Neural cell (in vitro differentiated cells): ENCODE measurements around the gene FNDC10. TPM values are rescaled to one million over a fixed set of nuclear protein-coding genes. Genes with fewer than 3 reads are reported as not detected.
"Not testable (repeated sequence)": the region's sequence is repeated elsewhere in the genome, so short reads cannot be mapped to it uniquely, and the experiment has no call there.

Experiments
- H2AFZ ChIP-seq: fragments of 200-600, 300-800 bp; sonication (generic), shearing (Covaris generic); 2 replicates; pipeline ENCODE4 v1.6.0; 2014; ENCODE audit warnings: low read depth, mild to moderate bottlenecking, antibody characterized with exemption, low read length, moderate library complexity
- H3F3A ChIP-seq: fragments of 200-600 bp; shearing (Covaris generic); 2 replicates; pipeline ENCODE4 v1.6.1; 2016; ENCODE audit warnings: mild to moderate bottlenecking, moderate library complexity, mixed read lengths, antibody characterized with exemption, low read length; ENCODE audit not compliant: insufficient read depth, poor library complexity, severe bottlenecking
- H3K27ac ChIP-seq: fragments of 200-600, 300-800 bp; sonication (generic), shearing (Covaris generic); 2 replicates; pipeline ENCODE4 v1.5.1; 2014; ENCODE audit warnings: mild to moderate bottlenecking, low read length, moderate library complexity
- H3K27me3 ChIP-seq: fragments of 300-800, 200-600 bp; sonication (generic), shearing (Covaris generic); 2 replicates; pipeline ENCODE4 v1.6.0; 2014; ENCODE audit warnings: mild to moderate bottlenecking, low read depth, low read length, moderate library complexity; ENCODE audit not compliant: insufficient read depth
- H3K36me3 ChIP-seq: fragments of 300-800, 200-600 bp; sonication (generic), shearing (Covaris generic); 2 replicates; pipeline ENCODE4 v1.5.1; 2014; ENCODE audit warnings: mild to moderate bottlenecking, antibody characterized with exemption, low read length, moderate library complexity; ENCODE audit not compliant: insufficient read depth
- H3K4me2 ChIP-seq: fragments of 300-800, 200-600 bp; sonication (generic), shearing (Covaris generic); 2 replicates; pipeline ENCODE4 v1.6.0; 2014; ENCODE audit warnings: mild to moderate bottlenecking, low read length
- H3K4me3 ChIP-seq: fragments of 300-800, 200-600 bp; sonication (generic), shearing (Covaris generic); 2 replicates; pipeline ENCODE4 v1.5.1; 2014; ENCODE audit warnings: mild to moderate bottlenecking, low read length, moderate library complexity
- H3K79me2 ChIP-seq: fragments of 200-600 bp; shearing (Covaris generic); replicated peaks from 2 replicates; pipeline ENCODE4 v1.6.0; 2014; ENCODE audit warnings: mild to moderate bottlenecking, low read length, moderate library complexity; ENCODE audit not compliant: insufficient read depth
- H3K9ac ChIP-seq: fragments of 300-800, 200-600 bp; sonication (generic), shearing (Covaris generic); 2 replicates; pipeline ENCODE4 v1.6.1; 2016; ENCODE audit warnings: mild to moderate bottlenecking, low read length, mixed read lengths
- H3K9me2 ChIP-seq: fragments of 200-600 bp; shearing (Covaris generic); 2 replicates; pipeline ENCODE4 v1.6.1; 2016; ENCODE audit warnings: mild to moderate bottlenecking, low read length, mixed read lengths; ENCODE audit not compliant: insufficient read depth
- H3K9me3 ChIP-seq: fragments of 200-600, 300-800 bp; sonication (generic), shearing (Covaris generic); 2 replicates; pipeline ENCODE4 v1.6.1; 2016; ENCODE audit warnings: mild to moderate bottlenecking, mixed run types, low read length, moderate library complexity, mixed read lengths
- H4K20me1 ChIP-seq: fragments of 200-600 bp; shearing (Covaris generic); 2 replicates; pipeline ENCODE4 v1.6.1; 2016; ENCODE audit warnings: mild to moderate bottlenecking, mixed run types; ENCODE audit not compliant: insufficient read depth
- MXI1 ChIP-seq: fragments of 450-650 bp; conservative IDR thresholded peaks from 2 replicates; pipeline ENCODE4 v1.6.1; 2014; ENCODE audit warnings: antibody characterized with exemption, mild to moderate bottlenecking; ENCODE audit not compliant: poor library complexity, severe bottlenecking
- POLR2AphosphoS5 ChIP-seq: IDR thresholded peaks from 2 replicates; pipeline ENCODE4 v1.6.1; 2012
- RAD21 ChIP-seq: fragments of 450-650 bp; conservative IDR thresholded peaks from 2 replicates; pipeline ENCODE4 v1.6.1; 2014; ENCODE audit warnings: antibody characterized with exemption, mild to moderate bottlenecking, moderate library complexity
- polyA minus RNA-seq: library from RNA; depleted of rRNA, polyadenylated mRNA; stranded (reverse); fragments of >200 nt; gene quantifications from 2 replicates; pipeline ENCODE4 v1.2.3, GENCODE V29; 2014
- polyA plus RNA-seq: library from polyadenylated mRNA; depleted of rRNA; stranded (reverse); fragments of >200 nt; gene quantifications from 2 replicates; pipeline ENCODE4 v1.2.3, GENCODE V29; 2014

FNDC10 gene
- polyA plus RNA-seq (4.5 and 6.2 TPM in 2 replicates), polyA minus RNA-seq (6.3 and 8.0 TPM in 2 replicates)

GRCh38 chr1:1599935-1600860, at the start of gene FNDC10:
Gene FNDC10 (minus strand): TSS chr1:1600135. CDS start chr1:1600015, 120 bp downstream.
- no peaks in the 10 kb centered on the region for H4K20me1 ChIP-seq
- H3F3A ChIP-seq: no peaks in the 10 kb centered on the region
- H3K36me3 ChIP-seq: no peaks in the 10 kb centered on the region
- TF ChIP-seq POLR2AphosphoS5: peak; percentile 1
- TF ChIP-seq MXI1: no peak
- TF ChIP-seq RAD21: no peak
- peak within 1 kb of the TSS; percentile 60 for H2AFZ ChIP-seq
- no peak within 1 kb of the TSS for H3K27ac ChIP-seq
- peak within 1 kb of the TSS; percentile 82 for H3K4me2 ChIP-seq
- peak within 1 kb of the TSS; percentile 90 for H3K4me3 ChIP-seq
- H3K79me2 ChIP-seq: no peaks in the 10 kb centered on the region
- H3K27me3 ChIP-seq: peaks cover 12% of the 10 kb centered on the region
- H3K9me3 ChIP-seq: no peaks in the 10 kb centered on the region
- no peaks in the 10 kb centered on the region for H3K9me2 ChIP-seq
- peak within 1 kb of the TSS; percentile 66 for H3K9ac ChIP-seq

- not testable (repeated sequence) for H3K4me2 ChIP-seq, H3K36me3 ChIP-seq
These were observed 48.3 kb upstream of the FNDC10 start for GRCh38 chr1:1648265-1648664.

GRCh38 chr1:1647567-1648241, 47.8 kb upstream of the FNDC10 start:
- not testable (repeated sequence) for H3F3A ChIP-seq, H3K4me3 ChIP-seq, H3K4me2 ChIP-seq, H3K27ac ChIP-seq, H3K9ac ChIP-seq, H3K27me3 ChIP-seq, H2AFZ ChIP-seq, H3K9me2 ChIP-seq, H3K36me3 ChIP-seq, H3K79me2 ChIP-seq, H4K20me1 ChIP-seq, H3K9me3 ChIP-seq

More at GRCh38 chr1:1648265-1648664, 48.3 kb upstream of the FNDC10 start:
- not testable (repeated sequence) for H4K20me1 ChIP-seq, H3K27me3 ChIP-seq, H3K9ac ChIP-seq, H3F3A ChIP-seq, H3K9me2 ChIP-seq, H3K79me2 ChIP-seq, H2AFZ ChIP-seq, H3K4me3 ChIP-seq, H3K9me3 ChIP-seq, H3K27ac ChIP-seq

- H3K9me2 ChIP-seq, H3K27me3 ChIP-seq, H3K4me3 ChIP-seq, H4K20me1 ChIP-seq, H3F3A ChIP-seq, H3K79me2 ChIP-seq, H3K4me2 ChIP-seq, H3K36me3 ChIP-seq, H3K9ac ChIP-seq, H3K27ac ChIP-seq, H2AFZ ChIP-seq, H3K9me3 ChIP-seq: not testable (repeated sequence)
These were observed 46.4 kb upstream of the FNDC10 start for GRCh38 chr1:1646326-1646725.

GRCh38 chr1:1640711-1641461, 41.0 kb upstream of the FNDC10 start:
- not testable (repeated sequence) for H3K9me3 ChIP-seq, H3F3A ChIP-seq, H3K9ac ChIP-seq, H3K27me3 ChIP-seq, H4K20me1 ChIP-seq, H3K4me2 ChIP-seq, H3K36me3 ChIP-seq, H2AFZ ChIP-seq, H3K27ac ChIP-seq, H3K9me2 ChIP-seq, H3K79me2 ChIP-seq, H3K4me3 ChIP-seq

- H3K79me2 ChIP-seq, H4K20me1 ChIP-seq, H3K9me2 ChIP-seq, H3K9me3 ChIP-seq, H3K4me2 ChIP-seq, H3K4me3 ChIP-seq, H3K9ac ChIP-seq, H3K27me3 ChIP-seq, H3F3A ChIP-seq, H3K27ac ChIP-seq, H2AFZ ChIP-seq, H3K36me3 ChIP-seq: not testable (repeated sequence)
These were observed 40.1 kb upstream of the FNDC10 start for GRCh38 chr1:1640081-1640480.

GRCh38 chr1:1639368-1639767, 39.4 kb upstream of the FNDC10 start:
- not testable (repeated sequence) for H3K79me2 ChIP-seq, H3K27me3 ChIP-seq, H3K27ac ChIP-seq

More at GRCh38 chr1:1639368-1639767, 39.4 kb upstream of the FNDC10 start:
- not testable (repeated sequence) for H3K36me3 ChIP-seq, H3K9me3 ChIP-seq, H3K4me2 ChIP-seq, H2AFZ ChIP-seq, H3K4me3 ChIP-seq, H3K9me2 ChIP-seq, H4K20me1 ChIP-seq, H3K9ac ChIP-seq, H3F3A ChIP-seq
